WI38 (cell line): Measurements from ENCODE around the gene IRAK3.

Experiments used
- H3K4me3 ChIP-seq: 2 replicates; pipeline ENCODE4 v1.5.1; 2011; ENCODE audit warnings: low read depth, mild to moderate bottlenecking, control low read depth, low read length
- CTCF ChIP-seq: IDR thresholded peaks from 2 replicates; pipeline ENCODE4 v1.5.1; 2012; ENCODE audit warnings: low read depth, mild to moderate bottlenecking, control low read depth, low read length

Gene IRAK3

GRCh38 chr12:66269757-66270383 lies 80.9 kb downstream of the IRAK3 start:
- peak; percentile 48; the same call in 1 of the 2 replicates for TF ChIP-seq CTCF

GRCh38 chr12:66270613-66271012 lies 81.6 kb downstream of the IRAK3 start:
- TF ChIP-seq CTCF: no peak

More at GRCh38 chr12:66269757-66270383, 80.9 kb downstream of the IRAK3 start:
- H3K4me3 ChIP-seq: no peak overlapping the region

GRCh38 chr12:66272650-66273049 lies 83.6 kb downstream of the IRAK3 start:
- TF ChIP-seq CTCF: no peak
- H3K4me3 ChIP-seq: no peak overlapping the region

More at GRCh38 chr12:66270613-66271012, 81.6 kb downstream of the IRAK3 start:
- no peak overlapping the region for H3K4me3 ChIP-seq

GRCh38 chr12:66273147-66273546 lies 84.1 kb downstream of the IRAK3 start:
- no peak overlapping the region for H3K4me3 ChIP-seq
- TF ChIP-seq CTCF: no peak

- H3K4me3 ChIP-seq: no peak overlapping the region
- no peak for TF ChIP-seq CTCF
Observed at GRCh38 chr12:66275040-66275439, 86.0 kb downstream of the IRAK3 start.

- no peak overlapping the region for H3K4me3 ChIP-seq
- peak; percentile 79 for TF ChIP-seq CTCF
Observed at GRCh38 chr12:66279123-66279712, 90.2 kb downstream of the IRAK3 start.

- H3K4me3 ChIP-seq: no peak overlapping the region
- TF ChIP-seq CTCF: no peak
Observed at GRCh38 chr12:66280561-66280960, 91.5 kb downstream of the IRAK3 start.
